ENCODE results near the gene DCST2. TPM values are rescaled to one million over a fixed set of nuclear protein-coding genes. Genes with fewer than 3 reads are reported as not detected.

The DCST2 gene
- total and polyA plus RNA-seq, 9 of the 15 experiments (the other 6 are each of a cell fraction or from before 2014, with no cell fraction given): 0.09 to 0.49 (median 0.11) TPM; not detected in 3

DNA sequence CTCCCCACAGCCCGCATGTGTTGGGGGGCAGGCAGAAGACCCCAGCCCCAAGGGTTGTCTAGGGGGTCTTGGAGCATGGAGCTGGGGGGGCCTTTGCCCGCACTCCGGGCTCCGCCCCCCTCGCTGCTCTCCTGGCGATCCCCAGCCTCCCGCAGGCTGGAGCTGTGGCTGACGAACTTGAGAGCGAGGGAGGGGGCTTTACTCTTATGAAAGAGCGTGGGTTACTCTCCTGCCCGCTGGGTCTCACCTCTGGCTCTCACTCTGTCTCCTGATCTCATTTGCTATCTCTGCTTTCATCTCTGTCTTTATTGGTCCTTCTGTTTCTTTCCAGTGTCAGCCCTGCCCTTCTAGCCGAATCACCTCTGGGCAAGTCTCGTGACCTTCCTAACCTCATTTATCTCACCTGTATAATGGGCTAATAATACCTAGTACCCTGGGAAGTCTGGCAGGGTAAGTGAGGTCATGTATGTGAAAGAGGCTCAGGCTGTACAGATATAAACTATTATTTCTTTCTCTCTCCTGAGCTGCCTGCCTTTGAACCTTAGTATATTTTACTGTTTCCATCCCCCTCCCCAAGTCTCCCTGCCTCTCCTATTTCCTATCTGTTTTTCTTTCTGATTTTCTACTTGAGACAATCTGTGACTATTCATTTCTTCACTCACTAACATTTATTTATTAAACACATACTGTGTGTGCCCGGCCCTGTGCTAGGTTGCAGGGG, 30.7 kb upstream of the DCST2 start (continued):
- TF ChIP-seq MAZ (CRISPR knock-in tag; conservative IDR thresholded peaks at IDR 0.05 in 1 of 2, IDR thresholded peaks at IDR 0.05 in 1 of 2) (peak; percentile 2 to 18; a peak in 1 of 4 replicates), SIX5 (IDR thresholded peaks at IDR 0.05; ENCODE audit: borderline replicate concordance in 1 of 2, insufficient read depth in 1 of 2, low read depth in 1 of 2, low read length in 2 of 2) (no peak), SMARCE1 (IDR thresholded peaks at IDR 0.05) (no peak), ZNF263 (CRISPR knock-in tag; IDR thresholded peaks at IDR 0.05; ENCODE audit: borderline replicate concordance) (no peak), ZNF197 (CRISPR knock-in tag; IDR thresholded peaks at IDR 0.05; ENCODE audit: low read depth) (no peak), SAP30 (IDR thresholded peaks at IDR 0.05; ENCODE audit: borderline replicate concordance, insufficient read depth, low read depth, low read length, poor library complexity, severe bottlenecking) (no peak), BCOR (IDR thresholded peaks at IDR 0.05) (peak; percentile 100), STAG1 (CRISPR knock-in tag; IDR thresholded peaks at IDR 0.05; ENCODE audit: borderline replicate concordance) (no peak), CSDE1 (IDR thresholded peaks at IDR 0.05) (no peak), LCOR (CRISPR knock-in tag; IDR thresholded peaks at IDR 0.05) (no peak), ARNT (IDR thresholded peaks at IDR 0.05) (peak in 1 of 2 experiments; percentile 42; a peak in 1 of 4 replicates), SMARCA4 (IDR thresholded peaks at IDR 0.05) (no peak), KLF13 (tag; IDR thresholded peaks at IDR 0.05; ENCODE audit: borderline replicate concordance, low read depth) (no peak), NCOA2 (IDR thresholded peaks at IDR 0.05; ENCODE audit: partially characterized antibody in 2 of 2) (no peak), ETV6 (IDR thresholded peaks at IDR 0.05; ENCODE audit: borderline replicate concordance in 1 of 2, low read depth in 2 of 2, low read length in 1 of 2) (no peak), ETV6 (CRISPR knock-in tag; IDR thresholded peaks at IDR 0.05; ENCODE audit: borderline replicate concordance) (no peak), TRIM28 (IDR thresholded peaks at IDR 0.05) (no peak)
- TF ChIP-seq, protein P1, sequence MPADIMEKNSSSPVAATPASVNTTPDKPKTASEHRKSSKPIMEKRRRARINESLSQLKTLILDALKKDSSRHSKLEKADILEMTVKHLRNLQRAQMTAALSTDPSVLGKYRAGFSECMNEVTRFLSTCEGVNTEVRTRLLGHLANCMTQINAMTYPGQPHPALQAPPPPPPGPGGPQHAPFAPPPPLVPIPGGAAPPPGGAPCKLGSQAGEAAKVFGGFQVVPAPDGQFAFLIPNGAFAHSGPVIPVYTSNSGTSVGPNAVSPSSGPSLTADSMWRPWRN (IDR thresholded peaks at IDR 0.05; ENCODE audit: low read depth): peak; percentile 58
- TF ChIP-seq, protein P2, sequence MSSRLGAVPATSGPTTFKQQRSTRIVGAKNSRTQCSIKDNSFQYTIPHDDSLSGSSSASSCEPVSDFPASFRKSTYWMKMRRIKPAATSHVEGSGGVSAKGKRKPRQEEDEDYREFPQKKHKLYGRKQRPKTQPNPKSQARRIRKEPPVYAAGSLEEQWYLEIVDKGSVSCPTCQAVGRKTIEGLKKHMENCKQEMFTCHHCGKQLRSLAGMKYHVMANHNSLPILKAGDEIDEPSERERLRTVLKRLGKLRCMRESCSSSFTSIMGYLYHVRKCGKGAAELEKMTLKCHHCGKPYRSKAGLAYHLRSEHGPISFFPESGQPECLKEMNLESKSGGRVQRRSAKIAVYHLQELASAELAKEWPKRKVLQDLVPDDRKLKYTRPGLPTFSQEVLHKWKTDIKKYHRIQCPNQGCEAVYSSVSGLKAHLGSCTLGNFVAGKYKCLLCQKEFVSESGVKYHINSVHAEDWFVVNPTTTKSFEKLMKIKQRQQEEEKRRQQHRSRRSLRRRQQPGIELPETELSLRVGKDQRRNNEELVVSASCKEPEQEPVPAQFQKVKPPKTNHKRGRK (tag; IDR thresholded peaks at IDR 0.05): no peak
- TF ChIP-seq, protein P3, sequence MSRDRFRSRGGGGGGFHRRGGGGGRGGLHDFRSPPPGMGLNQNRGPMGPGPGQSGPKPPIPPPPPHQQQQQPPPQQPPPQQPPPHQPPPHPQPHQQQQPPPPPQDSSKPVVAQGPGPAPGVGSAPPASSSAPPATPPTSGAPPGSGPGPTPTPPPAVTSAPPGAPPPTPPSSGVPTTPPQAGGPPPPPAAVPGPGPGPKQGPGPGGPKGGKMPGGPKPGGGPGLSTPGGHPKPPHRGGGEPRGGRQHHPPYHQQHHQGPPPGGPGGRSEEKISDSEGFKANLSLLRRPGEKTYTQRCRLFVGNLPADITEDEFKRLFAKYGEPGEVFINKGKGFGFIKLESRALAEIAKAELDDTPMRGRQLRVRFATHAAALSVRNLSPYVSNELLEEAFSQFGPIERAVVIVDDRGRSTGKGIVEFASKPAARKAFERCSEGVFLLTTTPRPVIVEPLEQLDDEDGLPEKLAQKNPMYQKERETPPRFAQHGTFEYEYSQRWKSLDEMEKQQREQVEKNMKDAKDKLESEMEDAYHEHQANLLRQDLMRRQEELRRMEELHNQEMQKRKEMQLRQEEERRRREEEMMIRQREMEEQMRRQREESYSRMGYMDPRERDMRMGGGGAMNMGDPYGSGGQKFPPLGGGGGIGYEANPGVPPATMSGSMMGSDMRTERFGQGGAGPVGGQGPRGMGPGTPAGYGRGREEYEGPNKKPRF (IDR thresholded peaks at IDR 0.05; ENCODE audit: low read depth, low read length): no peak
- TF ChIP-seq, protein P4, sequence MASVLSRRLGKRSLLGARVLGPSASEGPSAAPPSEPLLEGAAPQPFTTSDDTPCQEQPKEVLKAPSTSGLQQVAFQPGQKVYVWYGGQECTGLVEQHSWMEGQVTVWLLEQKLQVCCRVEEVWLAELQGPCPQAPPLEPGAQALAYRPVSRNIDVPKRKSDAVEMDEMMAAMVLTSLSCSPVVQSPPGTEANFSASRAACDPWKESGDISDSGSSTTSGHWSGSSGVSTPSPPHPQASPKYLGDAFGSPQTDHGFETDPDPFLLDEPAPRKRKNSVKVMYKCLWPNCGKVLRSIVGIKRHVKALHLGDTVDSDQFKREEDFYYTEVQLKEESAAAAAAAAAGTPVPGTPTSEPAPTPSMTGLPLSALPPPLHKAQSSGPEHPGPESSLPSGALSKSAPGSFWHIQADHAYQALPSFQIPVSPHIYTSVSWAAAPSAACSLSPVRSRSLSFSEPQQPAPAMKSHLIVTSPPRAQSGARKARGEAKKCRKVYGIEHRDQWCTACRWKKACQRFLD (CRISPR knock-in tag; IDR thresholded peaks at IDR 0.05): no peak

Data from K562 (cell line).